ENCODE results near the gene HPCAL4.

The HPCAL4 gene

GRCh38 chr1:39675220-39675619 lies 16.0 kb downstream of the HPCAL4 start:
- Histone ChIP-seq H3K27ac (ENCODE audit: low read length) (no peak overlapping the region), H3K27me3 (ENCODE audit: low read depth, low read length) (peaks cover 7% of the 10 kb centered on the region), H3K4me3 (ENCODE audit: low read depth in 1 of 2, low read length in 2 of 2) (no peak overlapping the region), H3K4me1 (ENCODE audit: control insufficient read depth in 1 of 2, insufficient read depth in 2 of 2, low read length in 2 of 2) (peaks cover 0 to 22% of the 10 kb centered on the region in 2 donors), H3K36me3 (ENCODE audit: control insufficient read depth in 1 of 2, insufficient read depth in 2 of 2, low read length in 2 of 2) (no peaks in the 10 kb centered on the region), H3K9me3 (ENCODE audit: control insufficient read depth in 1 of 2, low read length in 2 of 2) (no peaks in the 10 kb centered on the region)

GRCh38 chr1:39673215-39673614 lies 18.0 kb downstream of the HPCAL4 start:
- H3K27ac ChIP-seq (ENCODE audit: low read length): no peak overlapping the region
- H3K27me3 ChIP-seq (ENCODE audit: low read depth, low read length): peaks cover 7% of the 10 kb centered on the region
- H3K4me3 ChIP-seq (ENCODE audit: low read depth in 1 of 2, low read length in 2 of 2): no peak overlapping the region
- H3K4me1 ChIP-seq (ENCODE audit: control insufficient read depth in 1 of 2, insufficient read depth in 2 of 2, low read length in 2 of 2): peaks cover 0 to 22% of the 10 kb centered on the region in 2 donors
- no peaks in the 10 kb centered on the region for H3K36me3 ChIP-seq (ENCODE audit: control insufficient read depth in 1 of 2, insufficient read depth in 2 of 2, low read length in 2 of 2)
- H3K9me3 ChIP-seq (ENCODE audit: control insufficient read depth in 1 of 2, low read length in 2 of 2): no peaks in the 10 kb centered on the region

GRCh38 chr1:39672551-39672947 lies 18.7 kb downstream of the HPCAL4 start:
- H3K9me3 ChIP-seq (ENCODE audit: control insufficient read depth in 1 of 2, low read length in 2 of 2): no peaks in the 10 kb centered on the region
- no peaks in the 10 kb centered on the region for H3K36me3 ChIP-seq (ENCODE audit: control insufficient read depth in 1 of 2, insufficient read depth in 2 of 2, low read length in 2 of 2)
- H3K27ac ChIP-seq (ENCODE audit: low read length): no peak overlapping the region
- peak overlapping the region; percentile 30 to 85 for H3K4me3 ChIP-seq (ENCODE audit: low read depth in 1 of 2, low read length in 2 of 2)
- peaks cover 7% of the 10 kb centered on the region for H3K27me3 ChIP-seq (ENCODE audit: low read depth, low read length)
- H3K4me1 ChIP-seq (ENCODE audit: control insufficient read depth in 1 of 2, insufficient read depth in 2 of 2, low read length in 2 of 2): peaks cover 0 to 22% of the 10 kb centered on the region in 2 donors

- Histone ChIP-seq H3K9me3 (ENCODE audit: control insufficient read depth in 1 of 2, low read length in 2 of 2) (no peaks in the 10 kb centered on the region), H3K36me3 (ENCODE audit: control insufficient read depth in 1 of 2, insufficient read depth in 2 of 2, low read length in 2 of 2) (no peaks in the 10 kb centered on the region), H3K27ac (ENCODE audit: low read length) (no peak within 1 kb of the TSS), H3K27me3 (ENCODE audit: low read depth, low read length) (peaks cover 7% of the 10 kb centered on the region), H3K4me3 (ENCODE audit: low read depth in 1 of 2, low read length in 2 of 2) (peak within 1 kb of the TSS; percentile 30 to 85), H3K4me1 (ENCODE audit: control insufficient read depth in 1 of 2, insufficient read depth in 2 of 2, low read length in 2 of 2) (peaks cover 0 to 22% of the 10 kb centered on the region in 2 donors)
Measured at GRCh38 chr1:39671793-39672550, 19.3 kb downstream of the HPCAL4 start, which contains the start of gene NT5C1A. NT5C1A (minus strand) TSS chr1:39672107; CDS start chr1:39672038, 69 bp downstream.

- Histone ChIP-seq H3K27me3 (ENCODE audit: low read depth, low read length) (peaks cover 7% of the 10 kb centered on the region), H3K4me1 (ENCODE audit: control insufficient read depth in 1 of 2, insufficient read depth in 2 of 2, low read length in 2 of 2) (peaks cover 0 to 22% of the 10 kb centered on the region in 2 donors), H3K27ac (ENCODE audit: low read length) (no peak overlapping the region), H3K9me3 (ENCODE audit: control insufficient read depth in 1 of 2, low read length in 2 of 2) (no peaks in the 10 kb centered on the region), H3K36me3 (ENCODE audit: control insufficient read depth in 1 of 2, insufficient read depth in 2 of 2, low read length in 2 of 2) (no peaks in the 10 kb centered on the region), H3K4me3 (ENCODE audit: low read depth in 1 of 2, low read length in 2 of 2) (peak overlapping the region; percentile 30 to 85)
Measured at GRCh38 chr1:39671433-39671792, 19.8 kb downstream of the HPCAL4 start.

- H3K4me1 ChIP-seq (ENCODE audit: control insufficient read depth in 1 of 2, insufficient read depth in 2 of 2, low read length in 2 of 2): peaks cover 0 to 22% of the 10 kb centered on the region in 2 donors
- H3K27ac ChIP-seq (ENCODE audit: low read length): no peak overlapping the region
- no peaks in the 10 kb centered on the region for H3K36me3 ChIP-seq (ENCODE audit: control insufficient read depth in 1 of 2, insufficient read depth in 2 of 2, low read length in 2 of 2)
- H3K9me3 ChIP-seq (ENCODE audit: control insufficient read depth in 1 of 2, low read length in 2 of 2): no peaks in the 10 kb centered on the region
- H3K27me3 ChIP-seq (ENCODE audit: low read depth, low read length): peaks cover 7% of the 10 kb centered on the region
- no peak overlapping the region for H3K4me3 ChIP-seq (ENCODE audit: low read depth in 1 of 2, low read length in 2 of 2)
Measured at GRCh38 chr1:39670689-39671088, 20.5 kb downstream of the HPCAL4 start.

- H3K4me3 ChIP-seq (ENCODE audit: low read depth in 1 of 2, low read length in 2 of 2): no peak overlapping the region
- peaks cover 7% of the 10 kb centered on the region for H3K27me3 ChIP-seq (ENCODE audit: low read depth, low read length)
- no peaks in the 10 kb centered on the region for H3K9me3 ChIP-seq (ENCODE audit: control insufficient read depth in 1 of 2, low read length in 2 of 2)
- peaks cover 0 to 22% of the 10 kb centered on the region in 2 donors for H3K4me1 ChIP-seq (ENCODE audit: control insufficient read depth in 1 of 2, insufficient read depth in 2 of 2, low read length in 2 of 2)
- H3K27ac ChIP-seq (ENCODE audit: low read length): no peak overlapping the region
- H3K36me3 ChIP-seq (ENCODE audit: control insufficient read depth in 1 of 2, insufficient read depth in 2 of 2, low read length in 2 of 2): no peaks in the 10 kb centered on the region
Measured at GRCh38 chr1:39668894-39669293, 22.3 kb downstream of the HPCAL4 start.

GRCh38 chr1:39668111-39668510 lies 23.1 kb downstream of the HPCAL4 start:
- H3K4me3 ChIP-seq (ENCODE audit: low read depth in 1 of 2, low read length in 2 of 2): no peak overlapping the region
- H3K27ac ChIP-seq (ENCODE audit: low read length): no peak overlapping the region
- peaks cover 0 to 22% of the 10 kb centered on the region in 2 donors for H3K4me1 ChIP-seq (ENCODE audit: control insufficient read depth in 1 of 2, insufficient read depth in 2 of 2, low read length in 2 of 2)
- H3K36me3 ChIP-seq (ENCODE audit: control insufficient read depth in 1 of 2, insufficient read depth in 2 of 2, low read length in 2 of 2): no peaks in the 10 kb centered on the region
- peaks cover 7% of the 10 kb centered on the region for H3K27me3 ChIP-seq (ENCODE audit: low read depth, low read length)
- H3K9me3 ChIP-seq (ENCODE audit: control insufficient read depth in 1 of 2, low read length in 2 of 2): no peaks in the 10 kb centered on the region

- Histone ChIP-seq H3K4me3 (ENCODE audit: low read depth in 1 of 2, low read length in 2 of 2) (no peak overlapping the region), H3K9me3 (ENCODE audit: control insufficient read depth in 1 of 2, low read length in 2 of 2) (no peaks in the 10 kb centered on the region), H3K4me1 (ENCODE audit: control insufficient read depth in 1 of 2, insufficient read depth in 2 of 2, low read length in 2 of 2) (peaks cover 0 to 12% of the 10 kb centered on the region in 2 donors), H3K36me3 (ENCODE audit: control insufficient read depth in 1 of 2, insufficient read depth in 2 of 2, low read length in 2 of 2) (no peaks in the 10 kb centered on the region), H3K27me3 (ENCODE audit: low read depth, low read length) (peaks cover 7% of the 10 kb centered on the region), H3K27ac (ENCODE audit: low read length) (no peak overlapping the region)
Measured at GRCh38 chr1:39666772-39667171, 24.5 kb downstream of the HPCAL4 start.

- Histone ChIP-seq H3K4me1 (ENCODE audit: control insufficient read depth in 1 of 2, insufficient read depth in 2 of 2, low read length in 2 of 2) (no peaks in the 10 kb centered on the region), H3K27me3 (ENCODE audit: low read depth, low read length) (no peaks in the 10 kb centered on the region), H3K4me3 (ENCODE audit: low read depth in 1 of 2, low read length in 2 of 2) (no peak overlapping the region), H3K9me3 (ENCODE audit: control insufficient read depth in 1 of 2, low read length in 2 of 2) (no peaks in the 10 kb centered on the region), H3K36me3 (ENCODE audit: control insufficient read depth in 1 of 2, insufficient read depth in 2 of 2, low read length in 2 of 2) (no peaks in the 10 kb centered on the region), H3K27ac (ENCODE audit: low read length) (no peak overlapping the region)
Measured at GRCh38 chr1:39663559-39663958, 27.7 kb downstream of the HPCAL4 start.

- Histone ChIP-seq H3K4me3 (ENCODE audit: low read depth in 1 of 2, low read length in 2 of 2) (no peak overlapping the region), H3K27me3 (ENCODE audit: low read depth, low read length) (no peaks in the 10 kb centered on the region), H3K36me3 (ENCODE audit: control insufficient read depth in 1 of 2, insufficient read depth in 2 of 2, low read length in 2 of 2) (no peaks in the 10 kb centered on the region), H3K4me1 (ENCODE audit: control insufficient read depth in 1 of 2, insufficient read depth in 2 of 2, low read length in 2 of 2) (no peaks in the 10 kb centered on the region), H3K27ac (ENCODE audit: low read length) (no peak overlapping the region), H3K9me3 (ENCODE audit: control insufficient read depth in 1 of 2, low read length in 2 of 2) (no peaks in the 10 kb centered on the region)
Measured at GRCh38 chr1:39662861-39663260, 28.4 kb downstream of the HPCAL4 start.

GRCh38 chr1:39659538-39659937 lies 31.7 kb downstream of the HPCAL4 start:
- Histone ChIP-seq H3K36me3 (ENCODE audit: control insufficient read depth in 1 of 2, insufficient read depth in 2 of 2, low read length in 2 of 2) (no peaks in the 10 kb centered on the region), H3K4me1 (ENCODE audit: control insufficient read depth in 1 of 2, insufficient read depth in 2 of 2, low read length in 2 of 2) (no peaks in the 10 kb centered on the region), H3K4me3 (ENCODE audit: low read depth in 1 of 2, low read length in 2 of 2) (no peak overlapping the region), H3K27me3 (ENCODE audit: low read depth, low read length) (no peaks in the 10 kb centered on the region), H3K27ac (ENCODE audit: low read length) (no peak overlapping the region), H3K9me3 (ENCODE audit: control insufficient read depth in 1 of 2, low read length in 2 of 2) (no peaks in the 10 kb centered on the region)
